Medulla oblongata (tissue), 1 donor: Measurements from ENCODE around the gene RPL39.
A peak's percentile ranks its signal among the peaks of the same experiment; 100 is the strongest.
"Not testable (repeated sequence)": the region's sequence is repeated elsewhere in the genome, so short reads cannot be mapped to it uniquely, and the experiment has no call there.

Experiments used
- DNase-seq: peaks from one replicate; pipeline ENCODE4 v3.0.0-alpha.2; 2015; ENCODE audit errors: extremely low spot score

RPL39 gene

DNA sequence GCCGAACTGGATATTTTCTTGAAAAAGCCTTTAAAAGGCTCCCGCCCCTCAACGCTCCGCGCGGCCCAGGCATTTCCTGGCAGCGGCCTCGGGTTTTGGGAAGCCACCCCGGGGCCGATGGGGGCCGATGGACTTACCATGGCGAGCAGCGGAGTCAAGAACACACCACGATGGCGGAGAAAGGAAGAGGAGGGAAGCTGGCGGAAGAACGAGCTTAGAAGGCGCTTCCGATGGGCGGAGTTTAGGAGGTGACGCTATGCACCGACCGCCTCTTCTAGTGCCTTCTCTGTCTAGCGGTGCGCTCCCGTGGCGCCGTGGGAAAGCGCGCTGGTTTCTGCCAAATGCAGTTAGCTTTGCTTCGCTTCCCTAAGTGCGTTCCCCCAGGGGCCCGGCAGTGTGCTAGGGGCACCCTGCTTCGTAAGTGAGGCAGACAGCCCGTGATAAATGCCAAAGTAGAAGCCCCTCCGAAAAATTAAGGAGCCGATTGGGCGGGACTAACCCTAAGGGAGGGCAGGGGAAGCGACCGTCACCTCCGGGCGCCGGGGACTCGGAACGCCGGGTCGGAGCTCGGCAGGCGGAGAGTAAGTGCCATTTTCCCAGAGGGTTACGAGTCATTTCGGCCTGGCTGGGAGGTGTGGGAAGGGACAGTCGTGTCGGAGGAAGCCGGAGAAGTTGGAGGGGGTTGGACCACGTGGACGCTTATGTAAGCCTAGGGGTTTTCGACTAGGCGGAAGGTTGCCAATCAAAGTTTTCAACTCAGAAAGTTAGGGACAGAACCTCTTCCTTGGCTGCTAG, at the start of gene RPL39:
RPL39 (minus strand) TSS at position 194 of the 795 bp plus-strand sequence; CDS start at position 140, 54 bp downstream.
- DNase-seq, result peak; percentile 92

DNA sequence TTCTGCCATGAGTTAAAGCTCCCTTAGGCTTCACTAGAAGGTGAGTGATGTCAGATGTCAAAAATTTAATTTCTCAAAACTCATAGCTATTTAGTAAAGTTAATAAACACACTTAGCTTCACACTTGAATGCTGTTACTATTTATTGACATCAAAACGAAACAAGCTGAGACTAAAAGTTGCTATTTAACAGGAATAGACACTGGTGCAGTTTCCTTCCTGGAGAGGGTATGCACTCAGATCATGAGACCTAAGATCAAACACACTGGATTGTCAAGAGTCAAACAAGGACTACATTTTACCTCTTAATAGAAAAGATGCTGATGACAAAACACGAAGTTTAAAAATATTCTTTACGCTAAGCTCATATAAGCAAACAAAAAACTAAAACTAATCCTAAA, 42.5 kb upstream of the RPL39 start:
- DNase-seq, result no peak

GRCh38 chrX:119828446-119828845, 37.0 kb upstream of the RPL39 start:
- DNase-seq, result no peak

- no peak for DNase-seq
Measured at GRCh38 chrX:119826399-119826959, 35.0 kb upstream of the RPL39 start.

DNA sequence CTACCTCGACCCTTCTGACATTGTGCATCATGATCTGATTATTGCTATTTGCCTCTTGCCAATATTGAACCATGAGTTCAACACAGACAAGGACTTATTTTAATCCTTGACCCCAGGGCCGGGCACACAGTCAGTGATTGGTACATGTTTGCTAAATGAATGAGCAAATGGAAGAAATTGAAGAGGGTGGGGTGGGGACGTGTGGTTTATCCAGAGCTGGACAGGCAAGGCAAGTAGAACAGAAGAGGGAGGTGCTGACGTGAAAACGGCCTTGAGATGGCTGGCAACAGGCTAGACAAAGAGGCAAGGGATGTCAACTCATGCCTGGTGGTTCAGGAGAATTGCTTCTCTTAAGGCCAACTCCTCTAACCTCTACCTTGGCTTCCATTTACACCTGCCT, 32.8 kb upstream of the RPL39 start:
- DNase-seq, result not testable (repeated sequence)

DNA sequence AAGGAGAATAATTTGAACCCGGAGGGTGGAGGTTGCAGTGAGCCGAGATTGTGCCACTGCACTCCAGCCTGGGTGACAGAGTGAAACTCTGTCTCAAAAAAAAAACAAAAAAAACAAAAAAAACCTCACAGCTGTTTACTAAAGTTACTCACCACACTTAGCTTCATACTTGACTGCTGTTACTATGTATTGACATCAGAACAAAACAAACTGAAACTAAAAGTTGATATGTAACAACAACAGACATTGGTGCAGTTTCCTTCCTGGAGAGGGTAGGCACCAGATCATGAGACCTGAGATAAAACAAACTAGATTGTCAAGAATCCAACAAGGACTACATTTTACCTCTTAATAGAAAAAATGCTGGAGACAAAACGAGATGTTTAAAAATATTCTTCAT, 30.3 kb upstream of the RPL39 start:
- not testable (repeated sequence) for DNase-seq

DNA sequence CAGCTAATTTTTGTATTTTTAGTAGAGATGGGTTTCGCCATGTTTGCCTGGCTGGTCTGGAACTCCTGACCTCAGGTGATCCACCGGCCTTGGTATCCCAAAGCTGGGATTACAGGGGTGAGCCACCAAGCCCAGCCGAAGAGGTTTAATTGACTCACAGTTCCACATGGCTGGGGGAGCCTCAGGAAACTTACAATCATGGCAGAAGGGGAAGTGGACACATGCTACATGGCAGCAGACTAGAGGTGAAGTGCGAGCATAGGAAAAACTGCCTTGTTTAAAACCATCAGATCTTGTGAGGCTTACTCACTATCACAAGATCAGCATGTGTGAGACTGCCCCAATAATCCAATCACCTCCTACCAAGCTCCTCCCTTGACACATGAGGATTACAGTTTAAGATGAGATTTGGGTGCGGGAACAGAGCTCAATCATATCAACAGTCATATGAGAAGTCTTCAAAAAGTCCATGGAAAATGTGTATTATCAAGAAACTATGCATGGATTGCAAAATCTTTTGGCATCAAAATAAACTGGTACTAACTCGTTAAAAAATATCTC, 25.8 kb upstream of the RPL39 start:
- no peak for DNase-seq

DNA sequence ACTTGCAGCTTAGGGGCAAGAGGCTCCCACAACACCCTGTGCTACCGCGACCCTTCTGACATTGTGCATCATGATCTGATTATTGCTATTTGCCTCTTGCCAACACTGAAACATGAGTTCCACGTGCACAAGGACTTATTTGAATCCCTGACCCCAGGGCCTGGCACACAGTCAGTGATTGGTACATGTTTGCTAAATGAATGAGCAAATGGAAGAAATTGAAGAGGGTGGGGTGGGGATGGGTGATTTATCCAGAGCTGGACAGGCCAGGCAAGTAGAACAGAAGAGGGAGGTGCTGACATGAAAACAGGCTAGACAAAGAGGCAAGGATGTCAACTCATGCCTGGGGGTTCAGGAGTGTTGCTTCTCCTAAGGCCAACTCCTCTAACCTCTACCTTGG, 24.9 kb upstream of the RPL39 start:
- DNase-seq, result no peak

- no peak for DNase-seq
Measured at GRCh38 chrX:119809185-119809666, 17.8 kb upstream of the RPL39 start.

DNA sequence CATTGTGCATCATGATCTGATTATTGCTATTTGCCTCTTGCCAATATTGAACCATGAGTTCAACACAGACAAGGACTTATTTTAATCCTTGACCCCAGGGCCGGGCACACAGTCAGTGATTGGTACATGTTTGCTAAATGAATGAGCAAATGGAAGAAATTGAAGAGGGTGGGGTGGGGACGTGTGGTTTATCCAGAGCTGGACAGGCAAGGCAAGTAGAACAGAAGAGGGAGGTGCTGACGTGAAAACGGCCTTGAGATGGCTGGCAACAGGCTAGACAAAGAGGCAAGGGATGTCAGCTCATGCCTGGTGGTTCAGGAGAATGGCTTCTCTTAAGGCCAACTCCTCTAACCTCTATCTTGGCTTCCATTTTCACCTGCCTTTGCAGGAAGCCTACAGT, 17.0 kb upstream of the RPL39 start:
- not testable (repeated sequence) for DNase-seq

GRCh38 chrX:119802546-119802945, 11.1 kb upstream of the RPL39 start:
- no peak for DNase-seq

DNA sequence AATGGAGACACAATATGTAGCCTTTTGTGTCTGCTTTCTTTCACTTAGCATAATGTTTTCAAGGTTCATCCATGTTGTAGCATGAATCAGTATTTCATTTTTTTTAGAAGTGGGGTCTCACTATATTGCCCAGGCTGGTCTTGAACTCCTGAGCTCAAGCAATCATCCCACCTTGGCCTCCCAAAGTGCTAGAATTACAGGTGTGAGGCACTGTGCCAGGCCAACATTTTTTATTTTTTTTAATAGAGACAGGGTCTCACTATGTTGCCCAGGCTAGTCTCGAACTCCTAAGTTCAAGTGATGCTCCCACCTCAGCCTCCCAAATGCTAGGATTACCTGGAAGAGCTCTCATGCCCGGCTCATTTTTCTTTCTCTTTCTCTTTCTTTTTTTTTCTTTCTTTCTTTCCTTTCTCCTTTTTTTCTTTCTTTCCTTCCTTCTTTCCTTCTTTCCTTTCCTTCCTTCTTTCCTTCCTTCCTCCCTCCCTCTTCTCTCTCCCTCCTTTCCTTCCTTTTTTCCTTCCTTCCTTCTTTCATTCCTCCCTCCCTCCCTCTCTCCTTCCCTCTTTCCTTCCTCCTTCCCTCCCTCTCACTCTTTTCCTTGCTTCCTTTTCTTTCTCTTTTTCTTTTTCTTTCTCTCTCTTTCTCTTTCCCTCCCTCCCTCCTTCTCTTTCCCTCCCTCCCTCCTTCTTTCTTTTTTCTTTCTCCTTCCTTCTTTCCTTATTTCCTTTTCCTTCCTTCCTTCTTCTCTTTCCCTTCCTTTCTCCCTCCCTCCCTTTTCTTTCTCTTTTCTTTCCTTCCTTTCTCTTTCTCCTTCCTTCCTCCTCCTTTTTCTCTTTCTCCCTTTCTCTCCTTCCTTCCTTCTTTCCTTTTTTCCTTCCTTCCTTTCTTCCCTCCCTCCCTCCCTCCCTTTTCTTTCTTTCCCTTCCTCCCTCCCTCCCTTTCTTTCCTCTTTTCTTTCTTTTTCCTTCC, 10.1 kb upstream of the RPL39 start:
- DNase-seq, result no peak

- DNase-seq, result peak; percentile 51
Measured at GRCh38 chrX:119790977-119791436, 423 bp downstream of the RPL39 start.

DNA sequence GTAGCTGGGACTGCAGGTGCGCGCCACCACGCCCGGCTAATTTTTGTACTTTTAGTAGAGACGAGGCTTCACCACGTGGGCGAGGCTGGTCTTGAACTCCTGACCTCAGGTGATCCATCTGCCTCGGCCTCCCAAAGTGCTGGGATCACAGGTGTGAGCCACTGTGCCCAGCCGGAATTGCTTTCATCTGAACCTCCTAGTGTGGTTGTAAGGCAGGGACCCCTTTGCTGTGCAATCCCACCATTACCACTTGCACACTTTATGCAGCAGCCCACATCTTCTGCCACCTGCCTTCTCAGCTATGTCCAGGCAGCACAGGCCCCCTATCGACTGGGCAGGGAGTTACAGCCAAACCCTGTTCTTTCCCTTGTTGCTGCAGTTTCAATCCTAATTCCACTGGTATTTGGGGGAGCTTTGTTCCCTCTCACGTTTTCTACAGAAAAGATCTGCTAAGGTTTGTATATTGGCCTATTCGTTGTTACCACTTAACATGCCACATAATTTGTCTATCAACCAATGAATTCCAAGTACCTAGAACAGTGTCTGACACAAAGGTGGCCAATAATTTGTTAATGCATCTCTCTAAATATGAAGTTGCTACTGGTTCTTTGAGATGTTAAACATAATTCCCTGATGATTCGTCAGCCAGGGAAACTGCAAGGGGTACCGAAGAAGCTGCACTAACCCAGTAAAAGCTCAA, 6.5 kb downstream of the RPL39 start:
- DNase-seq, result no peak

- DNase-seq, result no peak
Measured at GRCh38 chrX:119783026-119783425, 8.4 kb downstream of the RPL39 start.

- DNase-seq, result no peak
Measured at GRCh38 chrX:119778829-119779228, 12.6 kb downstream of the RPL39 start.

DNA sequence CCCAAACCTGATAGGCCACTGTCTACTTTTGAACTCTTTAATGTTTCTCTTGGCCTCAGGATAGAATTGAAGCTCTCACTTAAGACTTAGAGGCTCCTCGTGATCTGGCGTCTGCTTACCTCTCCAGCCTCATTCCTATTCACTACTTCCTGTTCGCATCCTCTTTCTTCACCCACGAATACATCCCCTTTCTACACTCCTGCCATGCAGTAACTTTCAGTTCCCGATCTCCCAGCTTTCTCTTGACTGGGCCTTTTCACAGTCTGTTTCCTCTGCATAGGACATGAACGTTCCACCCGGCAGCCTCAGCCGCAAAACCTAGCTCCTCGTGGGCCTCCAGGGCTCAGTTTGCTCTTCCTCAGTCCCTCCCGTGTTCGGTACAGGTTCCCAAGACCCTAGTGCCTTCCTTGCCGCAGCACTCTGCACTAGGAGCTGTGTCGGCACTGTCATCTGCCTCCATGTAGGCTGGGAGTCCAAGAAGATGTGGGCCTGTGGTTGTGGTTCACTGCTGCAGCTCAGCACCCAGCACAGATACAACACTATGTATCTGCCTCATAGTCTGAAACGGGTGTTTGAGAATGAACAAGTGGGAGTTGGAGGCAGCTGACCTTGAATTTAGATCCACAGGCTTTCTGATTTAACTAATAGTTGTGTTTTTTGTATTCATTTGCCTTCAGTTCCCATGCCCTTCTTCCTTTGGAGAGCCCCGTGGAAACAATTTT, 15.8 kb downstream of the RPL39 start:
- DNase-seq, result peak; percentile 53

GRCh38 chrX:119769388-119769787, 22.0 kb downstream of the RPL39 start:
- DNase-seq, result not testable (repeated sequence)

DNA sequence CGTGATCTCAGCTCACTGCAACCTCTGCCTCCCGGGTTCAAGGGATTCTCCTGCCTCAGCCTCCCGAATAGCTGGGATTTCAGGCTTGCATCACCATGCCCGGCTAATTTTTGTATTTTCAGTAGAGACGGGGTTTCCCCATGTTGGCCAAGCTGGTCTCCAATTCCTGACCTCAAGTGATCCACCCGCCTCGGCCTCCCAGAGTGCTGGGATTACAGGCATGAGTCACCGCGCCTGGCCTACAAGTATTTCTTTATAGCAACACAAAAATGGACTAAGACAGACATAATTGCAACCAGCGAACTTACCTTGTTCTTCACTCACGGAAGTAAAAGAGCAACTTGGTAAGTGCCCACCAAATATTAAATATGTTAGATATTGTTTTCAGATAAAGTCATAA, 23.0 kb downstream of the RPL39 start:
- DNase-seq, result not testable (repeated sequence)

DNA sequence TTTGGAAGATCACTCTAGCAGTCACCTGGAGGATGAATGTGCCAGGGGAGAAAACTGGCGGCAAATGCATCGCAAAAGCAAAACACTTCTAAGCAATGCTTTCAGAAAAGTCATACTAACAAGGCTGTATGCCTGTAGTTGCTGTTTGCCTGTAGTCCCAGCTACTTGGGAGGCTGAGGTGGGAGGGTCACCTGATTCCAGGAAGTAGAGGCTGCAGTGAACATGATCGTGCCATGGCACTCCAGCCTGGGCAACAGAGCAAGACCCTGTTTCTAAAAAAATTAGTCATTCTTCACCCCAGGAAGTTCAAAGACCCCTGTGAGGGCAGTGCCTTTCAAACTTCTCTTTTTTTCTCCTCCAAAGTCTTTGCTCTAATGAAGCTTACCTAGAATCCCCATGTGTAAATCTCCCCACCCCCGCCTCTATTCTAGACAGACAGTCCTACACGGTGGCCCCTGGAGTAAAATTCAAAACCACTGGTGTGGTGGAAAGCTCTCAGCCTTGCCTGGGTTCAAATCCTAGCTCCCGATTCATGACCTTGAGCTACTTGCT, 27.5 kb downstream of the RPL39 start:
- no peak for DNase-seq
